DLD1 (cell line): ENCODE results near the gene NLRP3.
"Not testable (repeated sequence)": the region's sequence is repeated elsewhere in the genome, so short reads cannot be mapped to it uniquely, and the experiment has no call there.

Source experiments
- in situ Hi-C: cut with HindIII; loops from 2 replicates; pipeline ENCODE4 v1.10.0; 2017; ENCODE audit warnings: low sequenced_read_pairs

The NLRP3 gene

GRCh38 chr1:247415423-247416361 is at the start of gene NLRP3:
Gene NLRP3 (plus strand): TSS chr1:247416173. CDS start chr1:247418801, 2,628 bp downstream.
- in situ Hi-C loops = no loop called here

GRCh38 chr1:247366345-247366744 is 49.6 kb upstream of the NLRP3 start:
- in situ Hi-C loops = not testable (repeated sequence)

- in situ Hi-C loops = no loop called here
These were observed 48.9 kb upstream of the NLRP3 start for GRCh38 chr1:247366926-247367645.

GRCh38 chr1:247367786-247368422 is 48.1 kb upstream of the NLRP3 start:
- in situ Hi-C loops = no loop called here

GRCh38 chr1:247368490-247369145 is 47.4 kb upstream of the NLRP3 start:
- in situ Hi-C loops = no loop called here

- in situ Hi-C loops = no loop called here
These were observed 44.9 kb upstream of the NLRP3 start for GRCh38 chr1:247370786-247371732.

- in situ Hi-C loops = no loop called here
These were observed 44.1 kb upstream of the NLRP3 start for GRCh38 chr1:247371801-247372259.

- in situ Hi-C loops = no loop called here
These were observed 42.2 kb upstream of the NLRP3 start for GRCh38 chr1:247373721-247374141.

- in situ Hi-C loops = not testable (repeated sequence)
These were observed 41.2 kb upstream of the NLRP3 start for GRCh38 chr1:247374651-247375334.

- in situ Hi-C loops = no loop called here
These were observed 40.2 kb upstream of the NLRP3 start for GRCh38 chr1:247375747-247376146.

- in situ Hi-C loops = no loop called here
These were observed 39.3 kb upstream of the NLRP3 start for GRCh38 chr1:247376659-247377058.

- in situ Hi-C loops = not testable (repeated sequence)
These were observed 38.3 kb upstream of the NLRP3 start for GRCh38 chr1:247377656-247378055.

- in situ Hi-C loops = no loop called here
These were observed 37.5 kb upstream of the NLRP3 start for GRCh38 chr1:247378334-247379073.

- in situ Hi-C loops = no loop called here
These were observed 30.7 kb upstream of the NLRP3 start for GRCh38 chr1:247385283-247385682.

- in situ Hi-C loops = no loop called here
These were observed 29.8 kb upstream of the NLRP3 start for GRCh38 chr1:247386217-247386616.

GRCh38 chr1:247386687-247387086 is 29.3 kb upstream of the NLRP3 start:
- in situ Hi-C loops = no loop called here

GRCh38 chr1:247387096-247387495 is 28.9 kb upstream of the NLRP3 start:
- in situ Hi-C loops = no loop called here

- in situ Hi-C loops = no loop called here
These were observed 28.4 kb upstream of the NLRP3 start for GRCh38 chr1:247387565-247387964.
